OCI-LY3 (cell line): ENCODE data around the gene PIK3C3.

ENCODE experiments used
- EZH2phosphoT487 ChIP-seq: fragments of 200-600 bp; shearing (Covaris generic); IDR thresholded peaks from 2 replicates; pipeline ENCODE4 v1.6.1; 2018; ENCODE audit warnings: antibody characterized with exemption, mixed run types, low read depth
- TF ChIP-seq, protein P1 (sequence below): fragments of 200-600, 300-600 bp; sonication (generic); IDR thresholded peaks from 2 replicates; pipeline ENCODE4 v1.5.1; 2014; ENCODE audit warnings: antibody characterized with exemption, low read length, low read depth

DNA sequence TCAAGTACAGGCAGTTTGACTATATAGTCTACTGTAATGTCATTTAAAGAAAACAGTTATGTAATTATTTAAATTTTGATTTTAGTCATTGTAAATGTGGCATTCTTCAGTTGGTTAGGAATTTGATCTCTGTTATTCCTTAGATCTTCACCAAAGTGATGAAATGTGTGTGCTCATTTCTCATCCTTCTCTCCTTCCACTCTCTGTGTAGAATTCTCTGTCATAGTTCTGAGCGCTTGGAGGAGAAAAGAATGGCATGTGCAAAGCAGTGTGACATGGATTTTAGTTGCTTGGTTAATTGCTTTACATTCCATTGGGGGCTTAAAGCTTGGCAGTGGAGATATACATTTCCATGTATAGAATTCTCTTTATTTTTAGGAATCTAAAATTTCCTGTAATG, 14.8 kb downstream of the PIK3C3 start:
- TF ChIP-seq, protein P1, sequence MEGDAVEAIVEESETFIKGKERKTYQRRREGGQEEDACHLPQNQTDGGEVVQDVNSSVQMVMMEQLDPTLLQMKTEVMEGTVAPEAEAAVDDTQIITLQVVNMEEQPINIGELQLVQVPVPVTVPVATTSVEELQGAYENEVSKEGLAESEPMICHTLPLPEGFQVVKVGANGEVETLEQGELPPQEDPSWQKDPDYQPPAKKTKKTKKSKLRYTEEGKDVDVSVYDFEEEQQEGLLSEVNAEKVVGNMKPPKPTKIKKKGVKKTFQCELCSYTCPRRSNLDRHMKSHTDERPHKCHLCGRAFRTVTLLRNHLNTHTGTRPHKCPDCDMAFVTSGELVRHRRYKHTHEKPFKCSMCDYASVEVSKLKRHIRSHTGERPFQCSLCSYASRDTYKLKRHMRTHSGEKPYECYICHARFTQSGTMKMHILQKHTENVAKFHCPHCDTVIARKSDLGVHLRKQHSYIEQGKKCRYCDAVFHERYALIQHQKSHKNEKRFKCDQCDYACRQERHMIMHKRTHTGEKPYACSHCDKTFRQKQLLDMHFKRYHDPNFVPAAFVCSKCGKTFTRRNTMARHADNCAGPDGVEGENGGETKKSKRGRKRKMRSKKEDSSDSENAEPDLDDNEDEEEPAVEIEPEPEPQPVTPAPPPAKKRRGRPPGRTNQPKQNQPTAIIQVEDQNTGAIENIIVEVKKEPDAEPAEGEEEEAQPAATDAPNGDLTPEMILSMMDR: no peak
- no peak for TF ChIP-seq EZH2phosphoT487
